GM23338 (cell line): Measurements from ENCODE around the gene KIF4A. TPM values are rescaled to one million over a fixed set of nuclear protein-coding genes. Genes with fewer than 3 reads are reported as not detected.
"Not testable (repeated sequence)": the region's sequence is repeated elsewhere in the genome, so short reads cannot be mapped to it uniquely, and the experiment has no call there.

Source experiments
- ATAC-seq: fragments of 200-7000 bp; cut with Tn5 transposase; 3 replicates; pipeline ENCODE4 v1.9.1; 2020
- DNase-seq: peaks from one replicate; pipeline ENCODE4 v3.0.0-alpha.2; 2015; ENCODE audit warnings: low spot score
- H2AFZ ChIP-seq: fragments of 200-600 bp; sonication (generic); 2 replicates; pipeline ENCODE4 v1.8.0; 2016; ENCODE audit warnings: antibody characterized with exemption, mild to moderate bottlenecking, moderate library complexity
- H3F3A ChIP-seq: fragments of 200-600 bp; sonication (generic); replicated peaks from 2 replicates; pipeline ENCODE4 v1.8.0; 2017; ENCODE audit warnings: antibody characterized with exemption, mixed run types, low read depth
- H3K27ac ChIP-seq: fragments of 200-600 bp; sonication (generic); 2 replicates; pipeline ENCODE4 v1.6.1; 2016; ENCODE audit warnings: low read depth
- H3K27me3 ChIP-seq: fragments of 200-600 bp; sonication (generic); 2 replicates; pipeline ENCODE4 v1.8.0; 2016; ENCODE audit warnings: mild to moderate bottlenecking, mixed run types, moderate library complexity; ENCODE audit not compliant: insufficient read depth
- H3K36me3 ChIP-seq: fragments of 200-600 bp; sonication (generic); 2 replicates; pipeline ENCODE4 v1.8.0; 2016; ENCODE audit warnings: mild to moderate bottlenecking; ENCODE audit not compliant: insufficient read depth
- H3K4me1 ChIP-seq: fragments of 200-600 bp; sonication (generic); 2 replicates; pipeline ENCODE4 v1.8.0; 2016; ENCODE audit warnings: mild to moderate bottlenecking, moderate library complexity; ENCODE audit not compliant: insufficient read depth
- H3K4me2 ChIP-seq: fragments of 200-600 bp; sonication (generic); 2 replicates; pipeline ENCODE4 v1.7.1; 2017; ENCODE audit warnings: mixed run types
- H3K4me3 ChIP-seq: fragments of 200-600 bp; sonication (generic); 2 replicates; pipeline ENCODE4 v1.6.1; 2016; ENCODE audit warnings: mixed run types
- H3K79me2 ChIP-seq: fragments of 200-600 bp; sonication (generic); replicated peaks from 2 replicates; pipeline ENCODE4 v1.8.0; 2017; ENCODE audit warnings: mild to moderate bottlenecking; ENCODE audit not compliant: insufficient read depth
- H3K9me2 ChIP-seq: fragments of 200-600 bp; sonication (generic); 2 replicates; pipeline ENCODE4 v1.8.0; 2017; ENCODE audit not compliant: insufficient read depth
- H4K20me1 ChIP-seq: fragments of 200-600 bp; sonication (generic); replicated peaks from 2 replicates; pipeline ENCODE4 v1.8.0; 2017; ENCODE audit warnings: mild to moderate bottlenecking; ENCODE audit not compliant: insufficient read depth
- H3K27ac Mint-ChIP-seq: 2 replicates; pipeline ENCODE4 v1.8.0; 2020; ENCODE audit warnings: inconsistent platforms, mild to moderate bottlenecking, moderate library complexity, mixed read lengths
- H3K27me3 Mint-ChIP-seq: 3 replicates; pipeline ENCODE4 v1.8.0; 2022; ENCODE audit warnings: low read depth, mild to moderate bottlenecking, moderate library complexity, mixed read lengths, inconsistent platforms; ENCODE audit not compliant: insufficient read depth, poor library complexity
- H3K36me3 Mint-ChIP-seq: 3 replicates; pipeline ENCODE4 v1.8.0; 2021; ENCODE audit warnings: low read depth, mild to moderate bottlenecking, inconsistent platforms, moderate library complexity, mixed read lengths
- H3K4me1 Mint-ChIP-seq: 3 replicates; pipeline ENCODE4 v1.8.0; 2020; ENCODE audit warnings: mild to moderate bottlenecking, inconsistent platforms, mixed read lengths
- H3K4me3 Mint-ChIP-seq: 3 replicates; pipeline ENCODE4 v1.8.0; 2021; ENCODE audit warnings: moderate library complexity, mild to moderate bottlenecking, inconsistent platforms, mixed read lengths
- H3K9me3 Mint-ChIP-seq: 3 replicates; pipeline ENCODE4 v1.8.0; 2020; ENCODE audit warnings: moderate library complexity, mild to moderate bottlenecking, inconsistent platforms, mixed read lengths
- CREB1 ChIP-seq: fragments of 250-450 bp; sonication (Bioruptor Pico); IDR thresholded peaks from 2 replicates; pipeline ENCODE4 v1.5.0; 2020; ENCODE audit warnings: low read depth, mild to moderate bottlenecking, moderate library complexity
- EZH2 ChIP-seq: fragments of 200-600 bp; sonication (generic); IDR thresholded peaks from one replicate; pipeline ENCODE4 v1.8.0; 2017; ENCODE audit warnings: antibody characterized with exemption, mild to moderate bottlenecking, low read depth; ENCODE audit not compliant: unreplicated experiment
- EZH2phosphoT487 ChIP-seq: fragments of 200-600 bp; sonication (generic); IDR thresholded peaks from one replicate; pipeline ENCODE4 v1.8.1; 2018; ENCODE audit warnings: antibody characterized with exemption; ENCODE audit not compliant: unreplicated experiment
- NANOG ChIP-seq: IDR thresholded peaks from 2 replicates; pipeline ENCODE4 v1.6.1; 2016; ENCODE audit warnings: antibody characterized with exemption, borderline replicate concordance
- POLR2AphosphoS5 ChIP-seq: IDR thresholded peaks from 2 replicates; pipeline ENCODE4 v1.6.1; 2016; ENCODE audit warnings: antibody characterized with exemption, low read depth
- STAT1 ChIP-seq: IDR thresholded peaks from one replicate; pipeline ENCODE4 v1.6.1; 2016; ENCODE audit warnings: antibody characterized with exemption; ENCODE audit not compliant: unreplicated experiment
- ZNF331 ChIP-seq: fragments of 250-450 bp; sonication (Bioruptor Pico); IDR thresholded peaks from 2 replicates; pipeline ENCODE4 v1.5.0; 2020; ENCODE audit warnings: low read depth, mild to moderate bottlenecking, moderate library complexity
- polyA plus RNA-seq: library from polyadenylated mRNA; unstranded; fragments of >200 nt; fragmentation: Nextera tagmentation; extraction: Ambion mirVana; gene quantifications from 2 replicates; pipeline ENCODE4 v1.2.1, GENCODE V29; 2016
- total RNA-seq: library from RNA; depleted of rRNA; stranded (reverse); fragments of >200 nt; shearing (Covaris generic); gene quantifications from 2 replicates; pipeline ENCODE4 v1.2.3, GENCODE V29; 2014
- TF ChIP-seq, protein P1 (sequence below): IDR thresholded peaks from 2 replicates; pipeline ENCODE4 v1.6.1; 2016; ENCODE audit warnings: antibody characterized with exemption
- TF ChIP-seq, protein P2 (sequence below): fragments of 250-450 bp; sonication (Bioruptor Pico); IDR thresholded peaks from 2 replicates; pipeline ENCODE4 v1.5.0; 2020; ENCODE audit warnings: mild to moderate bottlenecking, moderate library complexity
- TF ChIP-seq, protein P3 (sequence below), 2 experiments: fragments of 200-600 bp in 1 of 2; sonication (generic) in 1 of 2; conservative IDR thresholded peaks; 2 replicates each; pipeline versions ENCODE4 v1.5.1 to v1.6.1; 2016 to 2017; ENCODE audit warnings: antibody characterized with exemption in 2 of 2, low read depth in 2 of 2, mild to moderate bottlenecking in 2 of 2, moderate library complexity in 1 of 2

The KIF4A gene
- total and polyA plus RNA-seq, 2 experiments from 2014 or later = 21.5 to 27.6 TPM

DNA sequence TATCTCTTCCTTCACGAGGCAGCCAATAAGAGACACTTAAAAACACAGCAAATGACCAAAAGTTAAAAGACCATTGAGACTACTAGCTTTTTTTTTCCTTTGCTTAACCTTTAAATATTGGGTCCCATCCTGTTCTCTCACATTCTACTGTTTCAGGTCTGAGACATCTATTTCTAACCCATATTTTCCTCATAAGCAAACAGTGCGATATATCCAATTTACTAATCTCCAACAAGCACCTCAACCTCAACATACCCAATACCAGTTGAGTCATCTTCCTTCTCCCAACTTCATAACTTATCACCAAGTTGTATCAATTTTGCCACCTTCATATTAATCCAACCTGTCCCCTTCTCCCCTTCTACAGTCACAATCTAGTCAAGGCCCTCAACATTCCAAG is 48.4 kb upstream of the KIF4A start:
- no peak overlapping the region for H2AFZ ChIP-seq
- no peaks in the 10 kb centered on the region for H3K4me1 ChIP-seq
- H3K9me3 Mint-ChIP-seq = no peaks in the 10 kb centered on the region
- no peak overlapping the region for H3K27ac ChIP-seq
- TF ChIP-seq EZH2phosphoT487 (no peak), ZNF331 (CRISPR knock-in tag) (no peak), NANOG (no peak), STAT1 (no peak), EZH2 (no peak), POLR2AphosphoS5 (no peak), CREB1 (CRISPR knock-in tag) (no peak)
- TF ChIP-seq, protein P1, sequence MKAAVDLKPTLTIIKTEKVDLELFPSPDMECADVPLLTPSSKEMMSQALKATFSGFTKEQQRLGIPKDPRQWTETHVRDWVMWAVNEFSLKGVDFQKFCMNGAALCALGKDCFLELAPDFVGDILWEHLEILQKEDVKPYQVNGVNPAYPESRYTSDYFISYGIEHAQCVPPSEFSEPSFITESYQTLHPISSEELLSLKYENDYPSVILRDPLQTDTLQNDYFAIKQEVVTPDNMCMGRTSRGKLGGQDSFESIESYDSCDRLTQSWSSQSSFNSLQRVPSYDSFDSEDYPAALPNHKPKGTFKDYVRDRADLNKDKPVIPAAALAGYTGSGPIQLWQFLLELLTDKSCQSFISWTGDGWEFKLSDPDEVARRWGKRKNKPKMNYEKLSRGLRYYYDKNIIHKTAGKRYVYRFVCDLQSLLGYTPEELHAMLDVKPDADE = no peak
- TF ChIP-seq, protein P2, sequence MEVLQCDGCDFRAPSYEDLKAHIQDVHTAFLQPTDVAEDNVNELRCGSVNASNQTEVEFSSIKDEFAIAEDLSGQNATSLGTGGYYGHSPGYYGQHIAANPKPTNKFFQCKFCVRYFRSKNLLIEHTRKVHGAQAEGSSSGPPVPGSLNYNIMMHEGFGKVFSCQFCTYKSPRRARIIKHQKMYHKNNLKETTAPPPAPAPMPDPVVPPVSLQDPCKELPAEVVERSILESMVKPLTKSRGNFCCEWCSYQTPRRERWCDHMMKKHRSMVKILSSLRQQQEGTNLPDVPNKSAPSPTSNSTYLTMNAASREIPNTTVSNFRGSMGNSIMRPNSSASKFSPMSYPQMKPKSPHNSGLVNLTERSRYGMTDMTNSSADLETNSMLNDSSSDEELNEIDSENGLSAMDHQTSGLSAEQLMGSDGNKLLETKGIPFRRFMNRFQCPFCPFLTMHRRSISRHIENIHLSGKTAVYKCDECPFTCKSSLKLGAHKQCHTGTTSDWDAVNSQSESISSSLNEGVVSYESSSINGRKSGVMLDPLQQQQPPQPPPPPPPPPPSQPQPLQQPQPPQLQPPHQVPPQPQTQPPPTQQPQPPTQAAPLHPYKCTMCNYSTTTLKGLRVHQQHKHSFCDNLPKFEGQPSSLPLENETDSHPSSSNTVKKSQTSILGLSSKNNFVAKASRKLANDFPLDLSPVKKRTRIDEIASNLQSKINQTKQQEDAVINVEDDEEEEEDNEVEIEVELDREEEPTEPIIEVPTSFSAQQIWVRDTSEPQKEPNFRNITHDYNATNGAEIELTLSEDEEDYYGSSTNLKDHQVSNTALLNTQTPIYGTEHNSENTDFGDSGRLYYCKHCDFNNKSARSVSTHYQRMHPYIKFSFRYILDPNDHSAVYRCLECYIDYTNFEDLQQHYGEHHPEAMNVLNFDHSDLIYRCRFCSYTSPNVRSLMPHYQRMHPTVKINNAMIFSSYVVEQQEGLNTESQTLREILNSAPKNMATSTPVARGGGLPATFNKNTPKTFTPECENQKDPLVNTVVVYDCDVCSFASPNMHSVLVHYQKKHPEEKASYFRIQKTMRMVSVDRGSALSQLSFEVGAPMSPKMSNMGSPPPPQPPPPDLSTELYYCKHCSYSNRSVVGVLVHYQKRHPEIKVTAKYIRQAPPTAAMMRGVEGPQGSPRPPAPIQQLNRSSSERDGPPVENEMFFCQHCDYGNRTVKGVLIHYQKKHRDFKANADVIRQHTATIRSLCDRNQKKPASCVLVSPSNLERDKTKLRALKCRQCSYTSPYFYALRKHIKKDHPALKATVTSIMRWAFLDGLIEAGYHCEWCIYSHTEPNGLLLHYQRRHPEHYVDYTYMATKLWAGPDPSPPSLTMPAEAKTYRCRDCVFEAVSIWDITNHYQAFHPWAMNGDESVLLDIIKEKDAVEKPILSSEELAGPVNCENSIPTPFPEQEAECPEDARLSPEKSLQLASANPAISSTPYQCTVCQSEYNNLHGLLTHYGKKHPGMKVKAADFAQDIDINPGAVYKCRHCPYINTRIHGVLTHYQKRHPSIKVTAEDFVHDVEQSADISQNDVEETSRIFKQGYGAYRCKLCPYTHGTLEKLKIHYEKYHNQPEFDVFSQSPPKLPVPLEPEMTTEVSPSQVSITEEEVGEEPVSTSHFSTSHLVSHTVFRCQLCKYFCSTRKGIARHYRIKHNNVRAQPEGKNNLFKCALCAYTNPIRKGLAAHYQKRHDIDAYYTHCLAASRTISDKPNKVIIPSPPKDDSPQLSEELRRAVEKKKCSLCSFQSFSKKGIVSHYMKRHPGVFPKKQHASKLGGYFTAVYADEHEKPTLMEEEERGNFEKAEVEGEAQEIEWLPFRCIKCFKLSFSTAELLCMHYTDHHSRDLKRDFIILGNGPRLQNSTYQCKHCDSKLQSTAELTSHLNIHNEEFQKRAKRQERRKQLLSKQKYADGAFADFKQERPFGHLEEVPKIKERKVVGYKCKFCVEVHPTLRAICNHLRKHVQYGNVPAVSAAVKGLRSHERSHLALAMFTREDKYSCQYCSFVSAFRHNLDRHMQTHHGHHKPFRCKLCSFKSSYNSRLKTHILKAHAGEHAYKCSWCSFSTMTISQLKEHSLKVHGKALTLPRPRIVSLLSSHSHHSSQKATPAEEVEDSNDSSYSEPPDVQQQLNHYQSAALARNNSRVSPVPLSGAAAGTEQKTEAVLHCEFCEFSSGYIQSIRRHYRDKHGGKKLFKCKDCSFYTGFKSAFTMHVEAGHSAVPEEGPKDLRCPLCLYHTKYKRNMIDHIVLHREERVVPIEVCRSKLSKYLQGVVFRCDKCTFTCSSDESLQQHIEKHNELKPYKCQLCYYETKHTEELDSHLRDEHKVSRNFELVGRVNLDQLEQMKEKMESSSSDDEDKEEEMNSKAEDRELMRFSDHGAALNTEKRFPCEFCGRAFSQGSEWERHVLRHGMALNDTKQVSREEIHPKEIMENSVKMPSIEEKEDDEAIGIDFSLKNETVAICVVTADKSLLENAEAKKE (CRISPR knock-in tag) = no peak
- TF ChIP-seq, protein P3, sequence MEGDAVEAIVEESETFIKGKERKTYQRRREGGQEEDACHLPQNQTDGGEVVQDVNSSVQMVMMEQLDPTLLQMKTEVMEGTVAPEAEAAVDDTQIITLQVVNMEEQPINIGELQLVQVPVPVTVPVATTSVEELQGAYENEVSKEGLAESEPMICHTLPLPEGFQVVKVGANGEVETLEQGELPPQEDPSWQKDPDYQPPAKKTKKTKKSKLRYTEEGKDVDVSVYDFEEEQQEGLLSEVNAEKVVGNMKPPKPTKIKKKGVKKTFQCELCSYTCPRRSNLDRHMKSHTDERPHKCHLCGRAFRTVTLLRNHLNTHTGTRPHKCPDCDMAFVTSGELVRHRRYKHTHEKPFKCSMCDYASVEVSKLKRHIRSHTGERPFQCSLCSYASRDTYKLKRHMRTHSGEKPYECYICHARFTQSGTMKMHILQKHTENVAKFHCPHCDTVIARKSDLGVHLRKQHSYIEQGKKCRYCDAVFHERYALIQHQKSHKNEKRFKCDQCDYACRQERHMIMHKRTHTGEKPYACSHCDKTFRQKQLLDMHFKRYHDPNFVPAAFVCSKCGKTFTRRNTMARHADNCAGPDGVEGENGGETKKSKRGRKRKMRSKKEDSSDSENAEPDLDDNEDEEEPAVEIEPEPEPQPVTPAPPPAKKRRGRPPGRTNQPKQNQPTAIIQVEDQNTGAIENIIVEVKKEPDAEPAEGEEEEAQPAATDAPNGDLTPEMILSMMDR (conservative IDR thresholded peaks at IDR 0.05; ENCODE audit: low read depth in 2 of 2) = no peak
- H3K4me2 ChIP-seq = no peak overlapping the region
- no peaks in the 10 kb centered on the region for H3K36me3 Mint-ChIP-seq
- ATAC-seq = no peak
- no peak overlapping the region for H3K4me3 ChIP-seq
- no peaks in the 10 kb centered on the region for H3K27me3 ChIP-seq
- DNase-seq = no peak
- H3K79me2 ChIP-seq = no peaks in the 10 kb centered on the region
- no peaks in the 10 kb centered on the region for H4K20me1 ChIP-seq
- no peak overlapping the region for H3K27ac Mint-ChIP-seq
- H3F3A ChIP-seq = no peaks in the 10 kb centered on the region
- no peaks in the 10 kb centered on the region for H3K9me2 ChIP-seq
- peaks cover 12% of the 10 kb centered on the region for H3K4me1 Mint-ChIP-seq
- H3K4me3 Mint-ChIP-seq = no peak overlapping the region
- no peaks in the 10 kb centered on the region for H3K36me3 ChIP-seq
- H3K27me3 Mint-ChIP-seq = no peaks in the 10 kb centered on the region

DNA sequence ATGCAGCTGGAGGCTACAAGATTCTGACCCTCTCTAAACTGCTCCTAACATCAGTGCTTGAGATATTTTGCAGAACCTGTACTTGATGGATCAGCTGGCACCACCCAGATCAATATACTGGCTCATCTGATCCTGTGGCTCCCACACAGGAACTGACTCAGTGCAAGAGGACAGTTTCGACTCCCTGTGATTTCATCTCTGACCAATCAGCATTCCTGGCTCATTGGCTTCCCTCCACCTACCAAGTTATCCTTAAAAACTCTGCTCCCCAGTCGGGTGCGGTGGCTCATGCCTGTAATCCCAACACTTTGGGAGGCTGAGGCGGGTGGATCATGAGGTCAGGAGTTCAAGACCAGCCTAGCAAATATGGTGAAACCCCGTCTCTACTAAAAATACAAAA is 46.3 kb upstream of the KIF4A start:
- peaks cover 12% of the 10 kb centered on the region for H3K4me1 Mint-ChIP-seq
- not testable (repeated sequence) for ATAC-seq, H3K36me3 Mint-ChIP-seq, H3K9me3 Mint-ChIP-seq, H3K27ac ChIP-seq, H3K4me3 Mint-ChIP-seq, H3K36me3 ChIP-seq, H3K27ac Mint-ChIP-seq, H3K4me1 ChIP-seq, H3K4me2 ChIP-seq, H3K27me3 ChIP-seq, H3F3A ChIP-seq, H2AFZ ChIP-seq, H3K9me2 ChIP-seq, H3K79me2 ChIP-seq, H3K4me3 ChIP-seq, H3K27me3 Mint-ChIP-seq, DNase-seq, H4K20me1 ChIP-seq
